Tibial nerve (tissue), 4 donors: ENCODE results near the gene SLC22A1.

ENCODE experiments used
- EP300 ChIP-seq, 2 donors: sonication (generic); formaldehyde crosslinking; IDR thresholded peaks; one replicate each; pipeline ENCODE4 v1.6.1; 2017; ENCODE audit warnings: antibody characterized with exemption in 2 of 2, mild to moderate bottlenecking in 1 of 2
- POLR2A ChIP-seq, 2 donors: fragments of 450-650 bp; IDR thresholded peaks; one replicate each; pipeline ENCODE4 v1.6.1; 2017; ENCODE audit warnings: antibody characterized with exemption in 2 of 2, mild to moderate bottlenecking in 2 of 2, moderate library complexity in 2 of 2
- TF ChIP-seq, protein P1 (sequence below), 5 experiments: fragments of 200-600 bp in 3 of 5; fragments of 450-650 bp in 2 of 5; sonication (generic) in 3 of 5; IDR thresholded peaks; one replicate each; pipeline ENCODE4 v1.5.1; 2016 to 2019; ENCODE audit warnings: antibody characterized with exemption in 5 of 5, mild to moderate bottlenecking in 3 of 5, moderate library complexity in 2 of 5

DNA sequence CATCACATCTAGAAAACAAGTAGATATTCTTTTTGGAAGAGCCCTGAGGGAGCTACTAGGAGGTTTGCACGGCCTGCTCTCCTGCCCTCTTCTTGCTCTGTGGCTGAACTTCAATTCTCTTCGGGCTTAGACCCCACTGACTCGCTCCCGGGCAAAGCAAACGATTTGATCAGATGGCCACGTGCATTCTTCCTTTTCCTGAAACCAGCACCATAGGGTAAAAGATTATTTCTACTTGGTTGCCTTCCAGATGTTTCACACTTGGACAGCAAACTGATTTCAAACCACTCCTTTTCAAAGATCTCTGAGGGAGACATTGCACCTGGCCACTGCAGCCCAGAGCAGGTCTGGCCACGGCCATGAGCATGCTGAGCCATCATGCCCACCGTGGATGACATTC lies at the start of gene SLC22A1:
- TF ChIP-seq, protein P1, sequence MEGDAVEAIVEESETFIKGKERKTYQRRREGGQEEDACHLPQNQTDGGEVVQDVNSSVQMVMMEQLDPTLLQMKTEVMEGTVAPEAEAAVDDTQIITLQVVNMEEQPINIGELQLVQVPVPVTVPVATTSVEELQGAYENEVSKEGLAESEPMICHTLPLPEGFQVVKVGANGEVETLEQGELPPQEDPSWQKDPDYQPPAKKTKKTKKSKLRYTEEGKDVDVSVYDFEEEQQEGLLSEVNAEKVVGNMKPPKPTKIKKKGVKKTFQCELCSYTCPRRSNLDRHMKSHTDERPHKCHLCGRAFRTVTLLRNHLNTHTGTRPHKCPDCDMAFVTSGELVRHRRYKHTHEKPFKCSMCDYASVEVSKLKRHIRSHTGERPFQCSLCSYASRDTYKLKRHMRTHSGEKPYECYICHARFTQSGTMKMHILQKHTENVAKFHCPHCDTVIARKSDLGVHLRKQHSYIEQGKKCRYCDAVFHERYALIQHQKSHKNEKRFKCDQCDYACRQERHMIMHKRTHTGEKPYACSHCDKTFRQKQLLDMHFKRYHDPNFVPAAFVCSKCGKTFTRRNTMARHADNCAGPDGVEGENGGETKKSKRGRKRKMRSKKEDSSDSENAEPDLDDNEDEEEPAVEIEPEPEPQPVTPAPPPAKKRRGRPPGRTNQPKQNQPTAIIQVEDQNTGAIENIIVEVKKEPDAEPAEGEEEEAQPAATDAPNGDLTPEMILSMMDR (IDR thresholded peaks at IDR 0.05) = no peak
- TF ChIP-seq EP300 (IDR thresholded peaks at IDR 0.05) = no peak
- TF ChIP-seq POLR2A (IDR thresholded peaks at IDR 0.05) = no peak
